Mammary epithelial cell (primary cell): ENCODE measurements around the gene FHL1.

Experiments used
- CTCF ChIP-seq, 2 donors: IDR thresholded peaks in 1 of 2; conservative IDR thresholded peaks in 1 of 2; 2 replicates each; pipeline ENCODE4 v1.5.1; 2011 to 2012; ENCODE audit warnings: inconsistent platforms in 2 of 2, low read length in 2 of 2, mild to moderate bottlenecking in 2 of 2, control low read depth in 1 of 2, low read depth in 1 of 2; ENCODE audit not compliant: insufficient read depth in 1 of 2; ENCODE audit errors: extremely low read depth in 1 of 2
- EZH2 ChIP-seq: IDR thresholded peaks from 2 replicates; pipeline ENCODE4 v1.6.1; 2012; ENCODE audit warnings: low read length, inconsistent platforms, borderline replicate concordance

DNA sequence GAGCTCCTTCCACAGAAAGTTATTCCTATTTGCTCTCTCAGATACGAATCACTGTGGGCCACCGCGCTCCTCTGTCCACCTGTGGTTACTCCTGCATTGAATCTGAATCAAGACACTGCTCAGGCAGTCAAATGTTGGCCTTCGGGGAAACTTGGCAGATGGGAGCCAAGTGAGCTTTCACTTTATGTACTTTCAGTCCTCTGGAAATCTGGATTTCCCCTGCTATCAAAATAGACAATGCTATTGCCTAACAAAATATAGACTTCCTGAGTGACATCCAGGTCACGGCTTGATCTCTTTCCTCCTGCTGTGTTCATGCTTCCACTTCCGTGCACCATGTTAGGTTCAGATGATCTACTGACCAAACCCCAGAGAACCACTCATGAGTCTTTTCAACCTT is 43.8 kb downstream of the FHL1 start:
- TF ChIP-seq CTCF (conservative IDR thresholded peaks at IDR 0.05 in 1 of 2, IDR thresholded peaks at IDR 0.05 in 1 of 2; ENCODE audit: extremely low read depth in 1 of 2, insufficient read depth in 1 of 2, low read depth in 1 of 2, low read length in 2 of 2) (no peak), EZH2 (no peak)
